ENCODE results near the gene PCNX2. TPM values are rescaled to one million over a fixed set of nuclear protein-coding genes. Genes with fewer than 3 reads are reported as not detected.

Gene PCNX2
- total RNA-seq, 2 donors from 2014 or later: 23.9 to 39.1 TPM

DNA sequence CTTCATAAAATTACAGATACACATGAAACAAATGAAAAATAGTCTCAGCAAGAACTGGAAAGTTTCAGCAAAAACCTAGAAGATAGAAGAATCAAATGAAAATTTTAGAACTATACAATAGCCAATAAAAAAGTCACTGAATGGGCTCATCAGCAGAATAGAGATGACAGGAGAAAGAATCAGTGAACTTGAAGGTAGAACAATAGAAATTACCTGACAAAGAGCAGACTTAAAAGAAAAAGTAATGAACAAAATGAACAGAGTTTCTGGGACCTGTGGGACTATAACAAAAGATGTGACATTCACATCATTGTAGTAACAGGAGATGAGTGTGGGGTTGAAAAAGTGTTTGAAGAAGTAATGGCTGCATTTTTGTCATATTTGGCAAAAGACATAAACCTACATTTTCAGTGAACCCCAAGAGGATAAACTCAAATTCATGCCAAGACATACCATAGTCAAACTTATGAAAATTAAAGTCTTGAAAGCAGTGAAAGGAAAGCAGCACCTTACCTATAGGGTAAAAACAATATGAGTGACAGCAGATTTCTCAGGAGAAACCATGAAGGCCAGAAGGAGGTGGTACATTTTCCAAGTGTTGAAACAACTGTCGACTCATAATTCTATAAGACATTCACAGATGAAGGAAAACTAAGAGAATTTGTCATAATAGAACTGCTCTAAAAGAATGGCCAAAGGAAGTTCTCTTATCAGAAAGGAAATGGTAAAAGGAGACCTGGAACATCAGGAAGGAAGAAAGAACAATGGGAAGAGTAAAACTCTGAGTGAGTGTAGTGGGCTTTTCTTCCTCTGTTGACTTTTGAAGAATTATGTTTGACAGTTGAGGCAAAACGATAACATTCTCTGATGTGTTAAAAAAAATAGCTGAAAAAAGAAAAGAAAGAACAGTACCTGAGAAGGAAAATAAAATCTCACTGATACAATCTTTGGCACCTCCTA, 321.6 kb downstream of the PCNX2 start:
- Histone ChIP-seq H3K36me3 (ENCODE audit: control insufficient read depth, insufficient read depth, low read length) (peaks cover 43% of the 10 kb centered on the region), H3K27ac (ENCODE audit: low read depth, low read length) (no peak overlapping the region), H3K27me3 (ENCODE audit: control insufficient read depth, insufficient read depth, low read length, poor library complexity, severe bottlenecking) (no peaks in the 10 kb centered on the region), H3K9ac (ENCODE audit: extremely low read depth, low read length, poor library complexity, severe bottlenecking) (no peak overlapping the region), H3K4me1 (ENCODE audit: control insufficient read depth, insufficient read depth, low read length) (no peaks in the 10 kb centered on the region), H3K4me3 (ENCODE audit: low read length) (no peak overlapping the region), H3K9me3 (ENCODE audit: control insufficient read depth, low read length) (peaks cover 23% of the 10 kb centered on the region)
- Mint-ChIP-seq H3K4me1 (no peaks in the 10 kb centered on the region), H3K27me3 (ENCODE audit: insufficient read depth) (no peaks in the 10 kb centered on the region), H3K27ac (no peak overlapping the region), H3K9me3 (peaks cover 14% of the 10 kb centered on the region), H3K4me3 (no peak overlapping the region), H3K36me3 (ENCODE audit: low read depth) (peaks cover 68% of the 10 kb centered on the region)
- 100% methylated on average over 1 to 2 of the region's 2 CpGs for WGBS, 2 experiments (ENCODE audit: insufficient coverage in 1 of 2, insufficient read length in 1 of 2)
- no peak for DNase-seq
- TF ChIP-seq, protein P1, sequence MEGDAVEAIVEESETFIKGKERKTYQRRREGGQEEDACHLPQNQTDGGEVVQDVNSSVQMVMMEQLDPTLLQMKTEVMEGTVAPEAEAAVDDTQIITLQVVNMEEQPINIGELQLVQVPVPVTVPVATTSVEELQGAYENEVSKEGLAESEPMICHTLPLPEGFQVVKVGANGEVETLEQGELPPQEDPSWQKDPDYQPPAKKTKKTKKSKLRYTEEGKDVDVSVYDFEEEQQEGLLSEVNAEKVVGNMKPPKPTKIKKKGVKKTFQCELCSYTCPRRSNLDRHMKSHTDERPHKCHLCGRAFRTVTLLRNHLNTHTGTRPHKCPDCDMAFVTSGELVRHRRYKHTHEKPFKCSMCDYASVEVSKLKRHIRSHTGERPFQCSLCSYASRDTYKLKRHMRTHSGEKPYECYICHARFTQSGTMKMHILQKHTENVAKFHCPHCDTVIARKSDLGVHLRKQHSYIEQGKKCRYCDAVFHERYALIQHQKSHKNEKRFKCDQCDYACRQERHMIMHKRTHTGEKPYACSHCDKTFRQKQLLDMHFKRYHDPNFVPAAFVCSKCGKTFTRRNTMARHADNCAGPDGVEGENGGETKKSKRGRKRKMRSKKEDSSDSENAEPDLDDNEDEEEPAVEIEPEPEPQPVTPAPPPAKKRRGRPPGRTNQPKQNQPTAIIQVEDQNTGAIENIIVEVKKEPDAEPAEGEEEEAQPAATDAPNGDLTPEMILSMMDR (conservative IDR thresholded peaks at IDR 0.05): no peak

- DNase-seq: no peak
- Histone ChIP-seq H3K9me3 (ENCODE audit: control insufficient read depth, low read length) (peaks cover 23% of the 10 kb centered on the region), H3K27me3 (ENCODE audit: control insufficient read depth, insufficient read depth, low read length, poor library complexity, severe bottlenecking) (no peaks in the 10 kb centered on the region), H3K4me1 (ENCODE audit: control insufficient read depth, insufficient read depth, low read length) (no peaks in the 10 kb centered on the region), H3K27ac (ENCODE audit: low read depth, low read length) (no peak overlapping the region), H3K9ac (ENCODE audit: extremely low read depth, low read length, poor library complexity, severe bottlenecking) (no peak overlapping the region), H3K36me3 (ENCODE audit: control insufficient read depth, insufficient read depth, low read length) (peaks cover 36% of the 10 kb centered on the region), H3K4me3 (ENCODE audit: low read length) (no peak overlapping the region)
- Mint-ChIP-seq H3K4me3 (no peak overlapping the region), H3K36me3 (ENCODE audit: low read depth) (peaks cover 59% of the 10 kb centered on the region), H3K4me1 (peaks cover 4% of the 10 kb centered on the region), H3K9me3 (peaks cover 14% of the 10 kb centered on the region), H3K27ac (no peak overlapping the region), H3K27me3 (ENCODE audit: insufficient read depth) (no peaks in the 10 kb centered on the region)
- TF ChIP-seq, protein P1 (conservative IDR thresholded peaks at IDR 0.05): no peak
- 90 to 97% methylated on average over 1 to 2 of the region's 4 CpGs for WGBS, 2 experiments (ENCODE audit: insufficient coverage in 1 of 2, insufficient read length in 1 of 2)
Observed at GRCh38 chr1:232970508-232970907, 325.0 kb downstream of the PCNX2 start.

GRCh38 chr1:232969799-232970198, 325.7 kb downstream of the PCNX2 start:
- Mint-ChIP-seq H3K4me1 (peaks cover 4% of the 10 kb centered on the region), H3K9me3 (peaks cover 14% of the 10 kb centered on the region), H3K27me3 (ENCODE audit: insufficient read depth) (no peaks in the 10 kb centered on the region), H3K4me3 (no peak overlapping the region), H3K36me3 (ENCODE audit: low read depth) (peaks cover 55% of the 10 kb centered on the region), H3K27ac (no peak overlapping the region)
- TF ChIP-seq, protein P1 (conservative IDR thresholded peaks at IDR 0.05): no peak
- H3K36me3 ChIP-seq (ENCODE audit: control insufficient read depth, insufficient read depth, low read length): peaks cover 29% of the 10 kb centered on the region
- H3K4me1 ChIP-seq (ENCODE audit: control insufficient read depth, insufficient read depth, low read length): no peaks in the 10 kb centered on the region
- H3K4me3 ChIP-seq (ENCODE audit: low read length): no peak overlapping the region
- DNase-seq: no peak
- no peak overlapping the region for H3K27ac ChIP-seq (ENCODE audit: low read depth, low read length)
- H3K9ac ChIP-seq (ENCODE audit: extremely low read depth, low read length, poor library complexity, severe bottlenecking): no peak overlapping the region
- H3K27me3 ChIP-seq (ENCODE audit: control insufficient read depth, insufficient read depth, low read length, poor library complexity, severe bottlenecking): no peaks in the 10 kb centered on the region
- H3K9me3 ChIP-seq (ENCODE audit: control insufficient read depth, low read length): peaks cover 23% of the 10 kb centered on the region
- 92 to 96% methylated on average over 4 to 5 of the region's 5 CpGs for WGBS, 2 experiments (ENCODE audit: insufficient coverage in 1 of 2, insufficient read length in 1 of 2)

Measured in endodermal cell (in vitro differentiated cells).